NT2/D1 (cell line): ENCODE measurements around the gene KHDRBS1.

ENCODE experiments used
- YY1 ChIP-seq: IDR thresholded peaks from 2 replicates; pipeline ENCODE4 v1.6.1; 2011; ENCODE audit not compliant: insufficient read length, insufficient read depth
- ZNF274 ChIP-seq: IDR thresholded peaks from 2 replicates; pipeline ENCODE4 v1.6.1; 2011; ENCODE audit warnings: mild to moderate bottlenecking, low read depth, low read length

DNA sequence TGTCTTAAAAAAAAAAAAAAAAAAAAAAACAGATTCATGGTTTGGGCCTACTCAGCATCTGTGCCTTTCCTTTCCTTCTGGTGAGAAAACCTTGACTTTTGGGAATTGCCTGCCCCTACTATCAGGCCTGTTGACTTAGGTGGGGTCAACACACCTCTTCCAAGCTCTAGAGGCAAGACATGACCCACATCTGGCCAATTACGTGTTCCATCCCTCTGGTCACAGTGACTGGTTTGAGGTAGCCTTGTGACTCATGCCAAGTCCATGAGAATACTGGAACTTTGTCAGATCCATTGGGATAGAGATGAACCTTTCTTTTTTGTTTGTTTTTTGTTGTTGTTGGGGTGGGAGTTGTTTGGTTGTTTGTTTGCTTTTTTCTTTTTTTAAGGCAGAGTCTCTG, 37.3 kb upstream of the KHDRBS1 start:
- no peak for TF ChIP-seq YY1
- TF ChIP-seq ZNF274, result no peak
